Ishikawa (cell line): Measurements from ENCODE around the gene NETO2.
A peak's percentile ranks its signal among the peaks of the same experiment; 100 is the strongest.

Source experiments
- CEBPB ChIP-seq: IDR thresholded peaks from 2 replicates; pipeline ENCODE4 v1.6.1; 2012
- CREB1 ChIP-seq: IDR thresholded peaks from 2 replicates; pipeline ENCODE4 v1.6.1; 2012; ENCODE audit warnings: low read depth
- EGR1 ChIP-seq: IDR thresholded peaks from 2 replicates; pipeline ENCODE4 v1.6.1; 2012
- EP300 ChIP-seq: IDR thresholded peaks from 2 replicates; pipeline ENCODE4 v1.6.1; 2012; ENCODE audit warnings: borderline replicate concordance
- FOXM1 ChIP-seq: IDR thresholded peaks from 2 replicates; pipeline ENCODE4 v1.6.1; 2012; ENCODE audit warnings: low read depth, borderline replicate concordance
- NFIC ChIP-seq: IDR thresholded peaks from 2 replicates; pipeline ENCODE4 v1.6.1; 2012
- RAD21 ChIP-seq: IDR thresholded peaks from 2 replicates; pipeline ENCODE4 v1.6.1; 2012; ENCODE audit warnings: low read depth
- TAF1 ChIP-seq: IDR thresholded peaks from 2 replicates; pipeline ENCODE4 v1.6.1; 2012; ENCODE audit warnings: low read depth, mild to moderate bottlenecking
- TCF12 ChIP-seq: IDR thresholded peaks from 2 replicates; pipeline ENCODE4 v1.6.1; 2012; ENCODE audit warnings: low read depth
- TEAD4 ChIP-seq: IDR thresholded peaks from 2 replicates; pipeline ENCODE4 v1.6.1; 2012
- YY1 ChIP-seq: IDR thresholded peaks from 2 replicates; pipeline ENCODE4 v1.6.1; 2012; ENCODE audit warnings: low read depth
- ZBTB7A ChIP-seq: IDR thresholded peaks from 2 replicates; pipeline ENCODE4 v1.6.1; 2012; ENCODE audit warnings: low read depth
- TF ChIP-seq, protein P1 (sequence below): IDR thresholded peaks from 2 replicates; pipeline ENCODE4 v1.6.1; 2012; ENCODE audit warnings: low read depth, mild to moderate bottlenecking
- TF ChIP-seq, protein P2 (sequence below): IDR thresholded peaks from 2 replicates; pipeline ENCODE4 v1.6.1; 2012
- TF ChIP-seq, protein P3 (sequence below): IDR thresholded peaks from 2 replicates; pipeline ENCODE4 v1.6.1; 2012

Gene NETO2

DNA sequence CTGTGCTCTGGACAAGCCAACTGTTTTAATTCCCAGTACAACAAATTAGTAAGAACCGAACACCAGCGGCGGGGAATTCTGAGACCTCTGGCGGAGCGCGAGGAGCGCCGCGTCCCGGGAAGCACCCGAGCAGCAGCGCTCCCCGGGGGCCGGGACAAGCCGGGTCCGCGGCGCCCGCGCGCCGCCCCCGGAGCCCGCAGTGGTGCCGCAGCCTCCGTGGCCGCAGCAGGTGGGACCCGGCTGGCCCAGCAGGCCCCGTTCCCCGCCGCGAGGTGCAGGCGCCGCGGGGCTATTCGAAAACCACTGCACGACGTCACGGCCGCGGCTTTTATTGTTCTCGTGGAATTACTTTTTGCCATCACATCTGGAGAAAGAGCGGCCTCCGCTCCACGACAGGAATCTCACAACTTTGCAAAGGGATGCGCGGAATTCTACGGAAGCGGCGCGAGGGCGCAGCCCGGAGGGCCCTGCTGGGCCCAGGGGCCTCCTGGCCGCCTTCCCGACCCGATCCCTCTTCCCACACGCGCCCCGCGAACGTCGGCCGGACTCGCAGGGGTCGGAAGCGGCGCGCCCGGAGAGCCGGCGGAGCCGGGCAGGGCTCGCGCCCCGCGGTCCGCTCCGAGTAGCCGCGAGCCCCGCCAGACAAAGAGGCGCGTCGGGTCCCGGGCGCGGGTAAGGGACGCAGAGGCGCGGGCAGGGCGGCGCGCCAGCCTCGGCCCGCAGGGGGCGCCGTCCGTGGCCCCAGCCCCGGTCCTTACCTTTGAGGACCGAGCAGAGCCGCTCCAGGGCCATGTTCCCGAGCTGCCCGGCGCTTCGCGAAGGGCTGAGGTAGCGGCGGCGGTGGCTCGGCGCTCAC lies 696 bp downstream of the NETO2 start:
- TF ChIP-seq TEAD4 (no peak), NFIC (no peak), CEBPB (no peak), EGR1 (no peak), YY1 (no peak), ZBTB7A (no peak)
- TF ChIP-seq, protein P1, sequence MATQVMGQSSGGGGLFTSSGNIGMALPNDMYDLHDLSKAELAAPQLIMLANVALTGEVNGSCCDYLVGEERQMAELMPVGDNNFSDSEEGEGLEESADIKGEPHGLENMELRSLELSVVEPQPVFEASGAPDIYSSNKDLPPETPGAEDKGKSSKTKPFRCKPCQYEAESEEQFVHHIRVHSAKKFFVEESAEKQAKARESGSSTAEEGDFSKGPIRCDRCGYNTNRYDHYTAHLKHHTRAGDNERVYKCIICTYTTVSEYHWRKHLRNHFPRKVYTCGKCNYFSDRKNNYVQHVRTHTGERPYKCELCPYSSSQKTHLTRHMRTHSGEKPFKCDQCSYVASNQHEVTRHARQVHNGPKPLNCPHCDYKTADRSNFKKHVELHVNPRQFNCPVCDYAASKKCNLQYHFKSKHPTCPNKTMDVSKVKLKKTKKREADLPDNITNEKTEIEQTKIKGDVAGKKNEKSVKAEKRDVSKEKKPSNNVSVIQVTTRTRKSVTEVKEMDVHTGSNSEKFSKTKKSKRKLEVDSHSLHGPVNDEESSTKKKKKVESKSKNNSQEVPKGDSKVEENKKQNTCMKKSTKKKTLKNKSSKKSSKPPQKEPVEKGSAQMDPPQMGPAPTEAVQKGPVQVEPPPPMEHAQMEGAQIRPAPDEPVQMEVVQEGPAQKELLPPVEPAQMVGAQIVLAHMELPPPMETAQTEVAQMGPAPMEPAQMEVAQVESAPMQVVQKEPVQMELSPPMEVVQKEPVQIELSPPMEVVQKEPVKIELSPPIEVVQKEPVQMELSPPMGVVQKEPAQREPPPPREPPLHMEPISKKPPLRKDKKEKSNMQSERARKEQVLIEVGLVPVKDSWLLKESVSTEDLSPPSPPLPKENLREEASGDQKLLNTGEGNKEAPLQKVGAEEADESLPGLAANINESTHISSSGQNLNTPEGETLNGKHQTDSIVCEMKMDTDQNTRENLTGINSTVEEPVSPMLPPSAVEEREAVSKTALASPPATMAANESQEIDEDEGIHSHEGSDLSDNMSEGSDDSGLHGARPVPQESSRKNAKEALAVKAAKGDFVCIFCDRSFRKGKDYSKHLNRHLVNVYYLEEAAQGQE, result no peak
- TF ChIP-seq, protein P2, sequence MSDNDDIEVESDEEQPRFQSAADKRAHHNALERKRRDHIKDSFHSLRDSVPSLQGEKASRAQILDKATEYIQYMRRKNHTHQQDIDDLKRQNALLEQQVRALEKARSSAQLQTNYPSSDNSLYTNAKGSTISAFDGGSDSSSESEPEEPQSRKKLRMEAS, result no peak

DNA sequence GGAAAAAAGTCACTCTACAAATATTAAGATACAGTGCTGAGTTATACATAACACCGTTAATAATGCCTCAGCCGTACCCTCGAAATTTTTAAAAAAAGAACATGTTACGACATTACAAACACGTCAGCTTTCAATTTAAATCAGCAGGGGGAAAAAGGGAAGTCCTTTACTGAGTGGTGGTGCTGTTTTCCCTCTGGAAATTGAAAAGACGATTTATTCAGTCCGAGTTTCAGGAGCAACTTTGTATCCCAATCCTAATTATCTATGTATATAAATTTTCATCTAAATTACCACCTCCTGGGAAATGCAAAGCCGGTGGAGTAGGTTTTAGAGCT lies 1.3 kb downstream of the NETO2 start:
- TF ChIP-seq, protein P2, result no peak
- TF ChIP-seq TEAD4, result no peak
- TF ChIP-seq TCF12, result no peak
- no peak for TF ChIP-seq ZBTB7A
- TF ChIP-seq, protein P1, result no peak
- TF ChIP-seq NFIC, result no peak
- no peak for TF ChIP-seq CEBPB
- TF ChIP-seq EGR1, result no peak
- TF ChIP-seq FOXM1, result no peak
- no peak for TF ChIP-seq RAD21
- TF ChIP-seq YY1, result no peak
- TF ChIP-seq, protein P3, sequence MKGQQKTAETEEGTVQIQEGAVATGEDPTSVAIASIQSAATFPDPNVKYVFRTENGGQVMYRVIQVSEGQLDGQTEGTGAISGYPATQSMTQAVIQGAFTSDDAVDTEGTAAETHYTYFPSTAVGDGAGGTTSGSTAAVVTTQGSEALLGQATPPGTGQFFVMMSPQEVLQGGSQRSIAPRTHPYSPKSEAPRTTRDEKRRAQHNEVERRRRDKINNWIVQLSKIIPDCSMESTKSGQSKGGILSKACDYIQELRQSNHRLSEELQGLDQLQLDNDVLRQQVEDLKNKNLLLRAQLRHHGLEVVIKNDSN, result no peak
- no peak for TF ChIP-seq CREB1
- no peak for TF ChIP-seq EP300
- no peak for TF ChIP-seq TAF1

DNA sequence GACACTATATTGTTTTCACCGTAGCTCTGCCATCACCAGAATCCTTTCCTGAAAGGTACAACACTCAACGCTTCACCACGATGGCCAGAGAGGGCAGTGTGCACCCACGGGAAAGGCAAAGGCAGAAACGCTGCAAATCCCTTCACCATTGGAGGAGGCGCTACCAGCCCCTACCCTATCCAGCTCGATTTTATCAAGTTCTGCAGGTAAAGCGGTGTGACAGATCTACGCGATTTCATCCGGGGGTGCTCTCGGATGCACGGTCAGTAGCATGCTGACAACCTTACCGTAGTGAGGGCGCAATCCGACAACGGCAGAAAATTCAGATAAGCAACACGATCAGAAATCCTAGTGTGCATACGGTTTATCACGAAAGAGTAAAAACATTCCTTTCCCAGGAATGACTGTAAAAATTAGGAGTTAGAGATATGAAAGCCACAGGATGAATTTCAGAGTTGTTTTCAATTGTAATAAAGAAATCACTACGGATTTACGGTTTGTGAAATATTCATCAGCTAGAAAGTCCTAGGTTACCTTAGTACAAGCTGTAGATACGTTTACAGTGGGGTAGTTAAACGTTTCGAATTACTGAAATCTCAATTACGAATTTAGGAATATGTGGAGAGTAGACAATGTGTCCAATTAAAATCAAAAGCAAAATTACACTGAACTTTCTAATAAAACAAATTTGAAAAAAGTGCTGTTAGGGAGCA lies 1.8 kb downstream of the NETO2 start:
- no peak for TF ChIP-seq CEBPB
- peak; percentile 89 for TF ChIP-seq RAD21
- TF ChIP-seq FOXM1, result no peak
- no peak for TF ChIP-seq TEAD4
- TF ChIP-seq ZBTB7A, result no peak
- no peak for TF ChIP-seq CREB1

DNA sequence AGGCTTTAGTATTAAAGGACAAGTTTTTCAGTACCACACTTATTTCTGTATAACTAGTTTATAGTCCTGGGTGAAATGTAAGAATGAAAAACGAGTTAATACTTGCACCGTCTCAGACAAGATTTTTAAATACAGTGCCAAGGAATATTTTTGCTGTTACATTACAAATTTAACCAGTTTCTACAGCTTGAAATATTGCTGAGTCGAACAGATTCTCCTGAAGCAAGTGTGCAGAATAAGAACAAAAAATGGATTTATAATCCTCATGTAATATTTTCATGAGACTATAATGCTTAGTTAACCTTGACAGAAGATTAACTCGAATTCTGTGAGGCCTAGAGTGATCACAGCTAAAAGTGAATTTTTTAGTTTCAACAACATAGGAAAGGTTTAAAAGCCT lies 3.1 kb downstream of the NETO2 start:
- no peak for TF ChIP-seq FOXM1
- TF ChIP-seq RAD21, result no peak
- TF ChIP-seq CREB1, result no peak
- TF ChIP-seq, protein P2, result no peak
- TF ChIP-seq TAF1, result no peak
- no peak for TF ChIP-seq TCF12
- TF ChIP-seq YY1, result no peak
- no peak for TF ChIP-seq TEAD4
- TF ChIP-seq, protein P3, result no peak
- no peak for TF ChIP-seq ZBTB7A
- no peak for TF ChIP-seq EP300
- no peak for TF ChIP-seq NFIC
- no peak for TF ChIP-seq CEBPB
- TF ChIP-seq, protein P1, result no peak
- TF ChIP-seq EGR1, result no peak
